GM19193 (cell line): Measurements from ENCODE around the gene ADGRE3.
A peak's percentile ranks its signal among the peaks of the same experiment; 100 is the strongest.

ENCODE experiments used
- POLR2A ChIP-seq: IDR thresholded peaks from 4 replicates; pipeline ENCODE4 v1.6.1; 2011; ENCODE audit not compliant: insufficient read depth, insufficient read length; ENCODE audit errors: extremely low read depth

ADGRE3 gene

DNA sequence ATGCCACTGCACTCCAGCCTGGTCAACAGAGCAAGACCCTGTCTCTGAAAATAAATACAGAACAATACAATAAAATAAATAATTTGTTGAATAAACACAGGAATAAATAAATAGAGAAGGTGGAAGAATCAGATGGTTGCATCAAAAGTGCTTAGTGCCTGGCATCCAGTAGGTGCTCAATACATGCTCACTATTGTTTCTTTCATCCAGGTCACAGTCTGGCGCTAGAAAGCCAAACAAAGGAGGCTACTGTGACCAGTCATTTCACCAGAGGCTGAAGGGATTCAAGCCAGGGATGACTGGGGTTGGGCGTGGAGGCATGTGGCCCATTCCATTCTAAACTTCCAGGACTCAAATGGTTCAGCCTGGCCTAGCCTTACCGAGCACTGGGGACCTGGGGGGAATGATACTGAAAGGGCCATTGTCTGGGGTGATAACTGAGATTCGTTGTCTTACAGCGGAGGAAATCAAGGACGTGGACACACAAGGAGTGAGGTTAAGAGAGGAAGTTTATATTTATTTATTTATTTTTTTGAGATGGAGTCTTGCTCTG is 99.1 kb downstream of the ADGRE3 start:
- no peak for TF ChIP-seq POLR2A

DNA sequence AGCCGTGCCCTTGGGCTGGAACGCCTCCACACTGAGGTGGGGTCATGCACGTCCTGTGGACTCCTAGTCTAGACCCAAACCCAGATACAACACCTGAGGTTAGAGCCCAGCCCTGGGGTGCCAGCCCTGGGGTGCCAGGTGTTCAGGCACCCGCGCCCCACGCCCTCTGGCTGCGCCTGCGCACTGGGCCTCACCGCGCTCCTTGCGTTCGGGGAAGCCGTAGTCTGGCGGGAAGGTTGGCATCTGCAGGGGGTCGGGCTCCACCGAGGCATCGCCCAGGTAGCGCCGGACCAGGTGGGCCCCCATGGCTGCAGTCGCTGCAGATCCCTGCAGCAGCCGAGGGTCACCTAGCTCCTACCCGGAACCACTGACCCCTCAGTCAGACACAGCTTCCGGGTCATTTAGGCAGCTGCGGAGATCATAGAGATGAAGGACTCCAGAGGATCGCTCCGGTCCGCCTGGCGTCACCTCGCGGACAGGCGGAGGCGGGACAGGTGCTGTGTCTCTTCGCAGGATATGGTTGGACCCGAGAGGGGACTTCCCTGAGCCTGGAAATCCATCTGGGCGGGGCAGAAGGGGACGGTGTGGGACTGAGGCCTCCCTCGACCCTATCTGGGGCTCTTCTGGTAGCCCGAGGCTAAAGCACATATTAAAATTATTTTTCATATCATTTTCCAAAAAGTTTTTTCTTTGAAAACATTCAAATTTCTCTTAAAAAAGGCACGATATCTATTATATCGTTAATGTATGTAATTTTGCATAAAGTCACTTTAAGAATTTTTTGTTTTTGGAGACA is 102.8 kb downstream of the ADGRE3 start, which contains the start of gene NDUFB7:
Gene NDUFB7, minus strand, starts transcription at position 372 of the 796 bp plus-strand sequence. Its CDS starts 66 bp downstream, at position 306.
- TF ChIP-seq POLR2A: peak; percentile 87

DNA sequence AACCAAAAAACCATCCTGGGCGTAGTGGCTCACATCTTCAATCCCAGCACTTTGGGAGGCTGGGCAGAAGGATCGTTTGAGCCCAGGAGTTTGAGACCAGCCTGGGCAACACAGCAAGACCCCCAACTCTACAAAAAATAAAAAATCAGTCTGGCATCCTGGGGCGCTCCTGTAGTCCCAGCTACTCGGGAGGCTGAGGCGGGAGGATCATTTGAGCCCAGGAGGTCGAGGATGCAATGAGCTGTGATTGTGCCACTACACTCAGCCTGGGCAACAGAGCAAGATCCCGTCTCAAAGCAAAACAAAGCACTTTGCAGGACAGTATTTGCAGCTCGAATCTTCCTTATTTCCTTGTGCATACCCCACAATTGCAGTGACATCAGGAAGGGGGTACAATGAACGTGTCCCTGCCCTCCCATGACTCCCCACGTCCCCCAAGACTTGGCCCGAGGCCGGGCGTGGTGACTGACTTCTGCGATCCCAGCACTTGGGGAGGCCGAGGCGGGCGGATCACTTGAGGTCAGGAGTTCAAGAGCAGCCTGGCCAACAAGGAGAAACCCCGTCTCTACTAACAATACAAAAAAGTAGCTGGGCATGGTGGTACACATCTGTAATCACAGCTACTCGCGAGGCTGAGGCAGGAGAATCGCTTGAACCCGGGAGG is 103.6 kb downstream of the ADGRE3 start:
- TF ChIP-seq POLR2A: no peak
